ENCODE data around the gene PRSS16. TPM values are rescaled to one million over a fixed set of nuclear protein-coding genes. Genes with fewer than 3 reads are reported as not detected.
A peak's percentile ranks its signal among the peaks of the same experiment; 100 is the strongest.

The PRSS16 gene
- total RNA-seq, 1 donor from 2014 or later: 4.5 TPM

- TF ChIP-seq CTCF (IDR thresholded peaks at IDR 0.05; ENCODE audit: insufficient read depth, low read length, severe bottlenecking): no peak
- Histone ChIP-seq H3K4me3 (ENCODE audit: low read depth, low read length) (peak overlapping the region; percentile 43), H3K27me3 (ENCODE audit: control insufficient read depth, insufficient read depth, low read length) (no peaks in the 10 kb centered on the region), H3K36me3 (ENCODE audit: control insufficient read depth, insufficient read depth, low read length) (no peaks in the 10 kb centered on the region)
- FAIRE-seq: no peak
- DNase-seq (ENCODE audit: low read depth): peak; percentile 38
These were observed 48.7 kb downstream of the PRSS16 start for GRCh38 chr6:27296106-27296783.

- H3K36me3 ChIP-seq (ENCODE audit: control insufficient read depth, insufficient read depth, low read length): no peaks in the 10 kb centered on the region
- DNase-seq (ENCODE audit: low read depth): no peak
- H3K4me3 ChIP-seq (ENCODE audit: low read depth, low read length): no peak overlapping the region
- TF ChIP-seq CTCF (IDR thresholded peaks at IDR 0.05; ENCODE audit: insufficient read depth, low read length, severe bottlenecking): no peak
- no peak for FAIRE-seq
- no peaks in the 10 kb centered on the region for H3K27me3 ChIP-seq (ENCODE audit: control insufficient read depth, insufficient read depth, low read length)
These were observed 50.0 kb downstream of the PRSS16 start for GRCh38 chr6:27297484-27297856.

GRCh38 chr6:27297857-27298730 lies 50.6 kb downstream of the PRSS16 start:
- no peaks in the 10 kb centered on the region for H3K27me3 ChIP-seq (ENCODE audit: control insufficient read depth, insufficient read depth, low read length)
- peak; percentile 65 for DNase-seq (ENCODE audit: low read depth)
- no peak for TF ChIP-seq CTCF (IDR thresholded peaks at IDR 0.05; ENCODE audit: insufficient read depth, low read length, severe bottlenecking)
- H3K36me3 ChIP-seq (ENCODE audit: control insufficient read depth, insufficient read depth, low read length): no peaks in the 10 kb centered on the region
- H3K4me3 ChIP-seq (ENCODE audit: low read depth, low read length): no peak overlapping the region
- FAIRE-seq: no peak

GRCh38 chr6:27303613-27304272 lies 56.2 kb downstream of the PRSS16 start:
- no peaks in the 10 kb centered on the region for H3K36me3 ChIP-seq (ENCODE audit: control insufficient read depth, insufficient read depth, low read length)
- no peaks in the 10 kb centered on the region for H3K27me3 ChIP-seq (ENCODE audit: control insufficient read depth, insufficient read depth, low read length)
- H3K4me3 ChIP-seq (ENCODE audit: low read depth, low read length): no peak overlapping the region
- TF ChIP-seq CTCF (IDR thresholded peaks at IDR 0.05; ENCODE audit: insufficient read depth, low read length, severe bottlenecking): no peak
- DNase-seq (ENCODE audit: low read depth): peak; percentile 28
- no peak for FAIRE-seq

Other genes with a start within 250 kb of the PRSS16 start
- not detected in 2 replicates for gene POM121L2, start 64.6 kb downstream of the PRSS16 start, total RNA-seq
- gene ZNF391, start 141.1 kb downstream of the PRSS16 start, total RNA-seq: 0.53 and 1.4 TPM in 2 replicates
- 6.0 and 6.8 TPM in 2 replicates for gene ZNF184, start 225.4 kb downstream of the PRSS16 start, total RNA-seq

Measured in bronchial epithelial cell (primary cell).